Activated gamma-delta T cell treated with anti-CD3 and anti-CD28 coated beads, Interleukin-2, amount 50 U/mL, for 16 hours (primary cell): ENCODE results near the gene CANT1.
"Not testable (repeated sequence)": the region's sequence is repeated elsewhere in the genome, so short reads cannot be mapped to it uniquely, and the experiment has no call there.

ENCODE experiments used
- DNase-seq: peaks from one replicate; pipeline ENCODE4 v3.0.0-alpha.2; 2020; ENCODE audit warnings: low read depth

Gene CANT1

GRCh38 chr17:78959803-78960202 lies 49.8 kb downstream of the CANT1 start:
- no peak for DNase-seq

GRCh38 chr17:78958641-78959127 lies 50.9 kb downstream of the CANT1 start:
- no peak for DNase-seq

GRCh38 chr17:78957128-78957527 lies 52.4 kb downstream of the CANT1 start:
- no peak for DNase-seq

- DNase-seq: no peak
Measured at GRCh38 chr17:78956254-78956653, 53.3 kb downstream of the CANT1 start.

GRCh38 chr17:78954684-78955083 lies 54.9 kb downstream of the CANT1 start:
- no peak for DNase-seq

- no peak for DNase-seq
Measured at GRCh38 chr17:78953356-78954350, 55.9 kb downstream of the CANT1 start.

GRCh38 chr17:78952706-78953105 lies 56.9 kb downstream of the CANT1 start:
- no peak for DNase-seq

- no peak for DNase-seq
Measured at GRCh38 chr17:78951967-78952551, 57.5 kb downstream of the CANT1 start.

GRCh38 chr17:78950870-78951269 lies 58.7 kb downstream of the CANT1 start:
- no peak for DNase-seq

- DNase-seq: no peak
Measured at GRCh38 chr17:78947235-78948149, 62.1 kb downstream of the CANT1 start.

GRCh38 chr17:78946631-78947030 lies 62.9 kb downstream of the CANT1 start:
- no peak for DNase-seq

- DNase-seq: no peak
Measured at GRCh38 chr17:78946131-78946530, 63.4 kb downstream of the CANT1 start.

GRCh38 chr17:78945455-78945854 lies 64.1 kb downstream of the CANT1 start:
- DNase-seq: not testable (repeated sequence)

GRCh38 chr17:78944956-78945355 lies 64.6 kb downstream of the CANT1 start:
- DNase-seq: no peak

- DNase-seq: no peak
Measured at GRCh38 chr17:78944026-78944425, 65.5 kb downstream of the CANT1 start.
